DMS 273 (cell line): Measurements from ENCODE around the gene SPDYE2.
"Not testable (repeated sequence)": the region's sequence is repeated elsewhere in the genome, so short reads cannot be mapped to it uniquely, and the experiment has no call there.

Experiments used
- DNase-seq: peaks from one replicate; lab custom pipeline; 2025; ENCODE audit not compliant: unreplicated experiment; lab: John Stamatoyannopoulos, UW

Gene SPDYE2

GRCh38 chr7:102550808-102551422, at the start of gene SPDYE2:
TSS of gene SPDYE2 (plus strand) at chr7:102551226. CDS start at chr7:102553256, 2,030 bp downstream.
- not testable (repeated sequence) for DNase-seq

- not testable (repeated sequence) for DNase-seq
Measured at GRCh38 chr7:102503141-102503540, 47.9 kb upstream of the SPDYE2 start.

- not testable (repeated sequence) for DNase-seq
Measured at GRCh38 chr7:102505298-102506185, 45.5 kb upstream of the SPDYE2 start.

GRCh38 chr7:102507410-102508088, 43.5 kb upstream of the SPDYE2 start:
- DNase-seq, result not testable (repeated sequence)

- not testable (repeated sequence) for DNase-seq
Measured at GRCh38 chr7:102510575-102510974, 40.5 kb upstream of the SPDYE2 start.

GRCh38 chr7:102511860-102512522, 39.0 kb upstream of the SPDYE2 start:
- DNase-seq, result not testable (repeated sequence)

- not testable (repeated sequence) for DNase-seq
Measured at GRCh38 chr7:102512642-102513221, 38.3 kb upstream of the SPDYE2 start.

GRCh38 chr7:102514881-102515721, 35.9 kb upstream of the SPDYE2 start:
- DNase-seq, result not testable (repeated sequence)

- DNase-seq, result not testable (repeated sequence)
Measured at GRCh38 chr7:102515889-102516288, 35.1 kb upstream of the SPDYE2 start.

GRCh38 chr7:102516951-102517350, 34.1 kb upstream of the SPDYE2 start:
- not testable (repeated sequence) for DNase-seq

GRCh38 chr7:102517550-102518147, 33.4 kb upstream of the SPDYE2 start, which contains the start of gene RASA4B:
TSS of gene RASA4B (minus strand) at chr7:102517777. CDS start at chr7:102517710, 67 bp downstream.
- DNase-seq, result not testable (repeated sequence)

GRCh38 chr7:102520797-102521196, 30.2 kb upstream of the SPDYE2 start:
- DNase-seq, result not testable (repeated sequence)

GRCh38 chr7:102524803-102525202, 26.2 kb upstream of the SPDYE2 start:
- not testable (repeated sequence) for DNase-seq

GRCh38 chr7:102527182-102527581, 23.8 kb upstream of the SPDYE2 start:
- not testable (repeated sequence) for DNase-seq

- DNase-seq, result not testable (repeated sequence)
Measured at GRCh38 chr7:102527822-102528793, 22.9 kb upstream of the SPDYE2 start.

- not testable (repeated sequence) for DNase-seq
Measured at GRCh38 chr7:102531583-102531982, 19.4 kb upstream of the SPDYE2 start.

- DNase-seq, result not testable (repeated sequence)
Measured at GRCh38 chr7:102532127-102532526, 18.9 kb upstream of the SPDYE2 start.
